Skeletal muscle tissue (tissue), 2 donors: Measurements from ENCODE around the gene PACC1. TPM values are rescaled to one million over a fixed set of nuclear protein-coding genes. Genes with fewer than 3 reads are reported as not detected.

Experiments used
- small RNA-seq: library from RNA; depleted of rRNA; stranded (forward); fragments of <200 nt; gene quantifications from one replicate; pipeline ENCODE3, GENCODE V24; 2014
- total RNA-seq: library from RNA; depleted of rRNA; stranded (reverse); fragments of >200 nt; gene quantifications from one replicate; pipeline ENCODE4 v1.2.3, GENCODE V29; 2014

PACC1 gene
- total RNA-seq, 1 donor from 2014 or later: 5.7 TPM

Small RNAs within 50 kb of the gene (small RNA-seq; reads per million reads assigned to genes)
- not detected for gene SNORA16B

Other genes starting within 250 kb of the PACC1 start
- 29.2 TPM for gene PPP2R5A, start 129.5 kb downstream of the PACC1 start, total RNA-seq
- gene NENF, start 18.0 kb upstream of the PACC1 start, total RNA-seq: 88.2 TPM
- 4.7 TPM for gene ATF3, start 193.9 kb upstream of the PACC1 start, total RNA-seq